ENCODE data around the gene OR10J1. TPM values are rescaled to one million over a fixed set of nuclear protein-coding genes. Genes with fewer than 3 reads are reported as not detected.
"Not testable (repeated sequence)": the region's sequence is repeated elsewhere in the genome, so short reads cannot be mapped to it uniquely, and the experiment has no call there.

OR10J1 gene, protein sequence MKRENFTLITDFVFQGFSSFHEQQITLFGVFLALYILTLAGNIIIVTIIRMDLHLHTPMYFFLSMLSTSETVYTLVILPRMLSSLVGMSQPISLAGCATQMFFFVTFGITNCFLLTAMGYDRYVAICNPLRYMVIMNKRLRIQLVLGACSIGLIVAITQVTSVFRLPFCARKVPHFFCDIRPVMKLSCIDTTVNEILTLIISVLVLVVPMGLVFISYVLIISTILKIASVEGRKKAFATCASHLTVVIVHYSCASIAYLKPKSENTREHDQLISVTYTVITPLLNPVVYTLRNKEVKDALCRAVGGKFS
- not detected for total RNA-seq

DNA sequence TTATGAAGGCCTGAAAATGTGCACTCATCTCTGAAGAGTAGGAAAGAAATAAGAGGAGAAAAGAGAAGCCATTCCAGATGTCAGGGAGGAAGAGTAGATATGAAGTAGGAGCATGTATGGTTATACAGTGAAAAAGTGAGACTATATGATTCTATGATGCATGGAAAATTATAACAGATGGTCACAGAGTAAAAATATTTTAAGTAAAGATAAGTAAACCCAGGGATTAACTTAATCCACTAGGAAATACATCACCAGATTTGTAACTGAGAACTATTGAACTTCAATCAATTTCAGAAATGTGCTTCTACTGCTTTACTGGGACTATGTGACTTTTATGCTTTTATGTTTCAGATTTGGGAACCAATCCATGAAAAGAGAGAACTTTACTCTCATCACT, at the start of gene OR10J1:
OR10J1 (plus strand) TSS at position 301 of the 400 bp plus-strand sequence; CDS start at position 371, 70 bp downstream.
- CTCF ChIA-PET: no interaction called here
- POLR2A ChIA-PET: no interaction called here

DNA sequence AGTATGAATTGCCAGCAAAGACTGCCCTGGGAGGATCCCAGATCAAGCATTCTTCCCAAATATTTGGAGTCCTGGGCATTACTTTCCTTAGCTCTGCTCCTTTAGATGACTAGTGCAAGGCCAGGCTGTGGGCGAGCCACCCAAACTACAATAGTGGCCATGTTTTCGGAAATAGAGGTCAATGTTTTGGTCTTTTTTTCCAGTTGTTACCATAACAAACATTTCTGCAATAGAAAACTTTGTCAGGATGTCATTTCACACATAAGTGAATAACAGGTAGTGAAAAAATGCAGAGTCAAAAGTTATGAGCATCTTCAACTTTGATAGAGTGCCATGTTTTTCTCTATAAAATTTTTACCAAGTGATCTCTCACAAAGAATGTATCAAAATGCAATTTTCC, 32.7 kb upstream of the OR10J1 start:
- ChIA-PET POLR2A (no interaction called here), CTCF (no interaction called here)

DNA sequence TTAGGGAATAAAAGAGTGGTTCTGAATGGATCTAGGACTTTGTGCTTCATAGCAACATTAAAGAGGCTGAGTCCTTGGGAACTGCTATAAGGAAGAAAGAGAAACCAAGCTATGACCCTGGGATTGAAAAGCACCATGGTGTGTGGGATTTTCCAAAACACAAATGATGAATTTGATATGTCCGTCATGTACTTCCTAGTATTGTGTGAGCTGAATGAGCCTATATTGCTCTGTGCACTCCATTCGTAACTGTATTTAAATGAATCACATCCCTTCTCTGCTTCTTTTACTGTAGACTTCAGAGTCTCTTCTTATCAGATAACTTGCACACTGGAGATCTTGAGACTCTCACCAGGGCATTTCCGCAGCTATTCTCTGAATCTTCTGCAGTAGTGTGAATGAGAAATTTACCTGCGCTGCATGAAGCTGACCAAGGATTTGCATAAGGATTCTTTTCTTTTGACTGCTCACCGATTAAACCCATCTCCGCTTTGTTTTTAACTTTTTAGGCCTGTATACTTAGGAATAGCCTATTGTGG, 30.6 kb upstream of the OR10J1 start:
- ChIA-PET POLR2A (no interaction called here), CTCF (no interaction called here)

DNA sequence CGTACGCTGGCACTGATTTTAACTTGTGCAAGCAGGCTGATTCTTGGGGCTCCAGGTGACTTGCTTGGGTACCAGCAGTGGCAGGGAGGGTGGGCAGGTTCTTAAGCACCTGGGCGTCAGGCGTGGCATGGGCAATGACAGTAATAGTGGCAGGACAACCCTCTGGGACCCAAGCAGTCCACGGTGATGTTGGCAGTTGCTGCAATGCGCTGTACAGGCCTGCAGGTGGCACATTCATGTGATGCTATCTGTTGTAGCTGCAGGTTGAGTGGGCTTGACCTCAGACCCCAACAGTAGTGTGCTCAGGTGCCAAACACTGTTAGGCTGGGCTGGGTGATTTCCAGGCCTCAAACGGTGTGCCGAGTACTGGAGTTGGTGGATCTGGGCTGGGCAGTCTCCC, 17.7 kb upstream of the OR10J1 start:
- POLR2A ChIA-PET: no interaction called here
- CTCF ChIA-PET: no interaction called here

DNA sequence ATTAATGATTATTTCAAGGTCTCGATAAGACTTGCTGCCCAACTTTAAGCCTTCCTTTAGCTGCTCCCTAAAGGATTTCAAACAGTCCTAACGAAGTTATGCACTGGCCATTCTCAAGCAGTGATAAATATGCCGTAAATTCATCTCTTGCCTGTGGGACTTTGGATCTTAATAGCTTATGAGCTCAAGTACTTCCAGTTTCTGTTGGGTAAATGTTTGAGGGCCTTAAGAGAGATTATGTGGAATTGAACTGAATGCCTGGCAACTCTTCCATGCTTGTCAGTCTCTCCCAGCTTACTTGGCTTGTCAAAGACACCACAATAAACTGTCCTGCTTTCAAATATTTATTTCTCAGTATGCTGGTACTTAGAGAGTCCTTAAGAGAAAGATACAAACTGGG, 11.0 kb upstream of the OR10J1 start:
- CTCF ChIA-PET: no interaction called here
- POLR2A ChIA-PET: no interaction called here

DNA sequence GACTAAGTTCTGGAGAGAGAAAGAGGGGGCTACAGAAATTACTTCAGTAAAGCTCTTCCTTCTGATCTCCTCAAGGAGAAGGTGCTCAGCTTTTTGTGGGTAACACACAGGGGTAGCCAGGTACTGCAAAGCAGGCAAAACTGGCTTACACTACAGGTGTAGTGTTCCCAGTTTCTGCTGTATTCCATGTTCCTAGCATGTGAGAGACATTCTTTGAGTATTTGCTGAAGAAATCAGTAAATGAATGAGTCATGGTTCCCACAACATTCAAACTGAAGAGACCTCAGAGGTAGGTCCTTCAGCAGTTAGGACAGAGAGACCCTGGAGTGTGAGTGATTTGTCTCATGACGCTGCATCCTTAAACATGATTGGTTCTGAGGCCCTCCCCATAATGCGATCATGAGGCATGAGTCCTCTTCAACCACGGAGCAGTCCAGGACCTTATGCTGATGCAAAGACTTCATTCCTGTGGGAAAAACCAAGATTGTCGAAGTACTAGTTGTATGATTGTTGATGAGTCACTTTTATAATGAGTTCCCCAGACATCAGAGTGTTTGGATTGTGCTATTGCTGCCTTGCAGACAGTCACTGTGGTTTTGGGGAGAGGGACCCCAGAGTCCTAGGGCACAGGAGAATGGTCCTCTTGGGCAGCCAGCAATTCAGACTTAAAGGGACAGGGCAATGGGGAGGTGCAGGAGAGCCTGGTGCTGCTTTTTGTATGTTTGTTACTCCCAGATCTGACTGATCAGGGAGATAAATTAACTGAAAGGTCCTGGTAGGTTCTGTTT, 10.3 kb upstream of the OR10J1 start:
- POLR2A ChIA-PET: no interaction called here
- CTCF ChIA-PET: no interaction called here

DNA sequence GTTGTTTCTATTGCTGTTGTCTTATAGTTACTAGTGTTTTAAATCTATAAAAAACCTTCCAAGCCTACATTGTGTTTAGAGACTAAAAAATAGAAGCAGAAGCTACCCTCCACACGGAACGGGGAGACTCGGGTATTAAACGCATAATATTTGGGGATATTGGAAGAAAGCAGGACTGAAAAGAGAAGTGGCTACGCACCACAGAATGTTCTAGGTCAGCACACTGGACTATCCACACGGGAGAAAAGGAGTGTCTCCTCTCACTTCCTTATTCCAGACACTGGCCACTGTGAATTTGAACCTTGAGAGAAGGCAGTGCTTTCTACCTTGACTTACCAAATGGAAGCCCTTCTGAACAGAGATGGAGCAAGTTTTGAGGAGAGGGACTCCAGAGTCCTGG, 8.5 kb upstream of the OR10J1 start:
- ChIA-PET CTCF (no interaction called here), POLR2A (no interaction called here)

DNA sequence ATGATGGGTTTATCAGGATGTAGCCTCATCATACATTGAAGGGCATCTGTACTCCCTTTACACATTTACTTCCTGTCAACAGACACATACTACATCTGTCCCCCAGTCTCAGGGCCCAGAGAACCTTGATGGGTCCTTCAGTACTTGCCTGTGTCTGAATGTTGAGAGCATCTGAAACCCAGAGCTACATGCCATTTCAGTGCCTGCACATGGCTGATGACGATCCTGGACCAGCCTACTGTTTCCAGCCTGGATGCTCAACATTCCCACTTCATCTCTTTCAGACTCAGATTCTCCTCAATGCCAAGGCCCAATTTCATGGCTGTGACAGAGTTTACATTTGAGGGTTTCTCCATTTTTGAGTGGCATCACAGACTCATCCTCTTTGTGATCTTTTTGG, 7.6 kb upstream of the OR10J1 start, which contains the start of gene OR10J4:
OR10J4 (plus strand) TSS at position 301 of the 400 bp plus-strand sequence.
- ChIA-PET POLR2A (no interaction called here), CTCF (no interaction called here)

DNA sequence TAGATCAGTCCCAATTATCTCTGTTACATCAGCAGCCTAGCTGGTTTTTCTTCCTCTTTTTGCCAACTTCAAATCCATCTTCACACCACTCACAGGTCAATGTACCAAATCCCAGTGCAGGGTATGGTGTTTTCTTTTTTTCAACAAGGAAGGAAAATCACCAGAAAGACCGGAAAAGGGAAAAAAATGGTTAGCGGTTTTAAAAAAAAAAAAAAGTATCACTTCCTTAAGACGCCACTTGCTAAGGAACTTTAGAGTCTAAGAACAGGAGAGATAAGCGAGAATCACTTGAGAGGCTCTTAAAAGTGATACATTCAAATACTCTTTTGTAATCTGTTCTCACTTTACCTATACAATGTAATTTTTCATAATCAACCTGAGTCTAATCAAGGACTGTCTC, 3.1 kb upstream of the OR10J1 start:
- ChIA-PET CTCF (no interaction called here), POLR2A (no interaction called here)

DNA sequence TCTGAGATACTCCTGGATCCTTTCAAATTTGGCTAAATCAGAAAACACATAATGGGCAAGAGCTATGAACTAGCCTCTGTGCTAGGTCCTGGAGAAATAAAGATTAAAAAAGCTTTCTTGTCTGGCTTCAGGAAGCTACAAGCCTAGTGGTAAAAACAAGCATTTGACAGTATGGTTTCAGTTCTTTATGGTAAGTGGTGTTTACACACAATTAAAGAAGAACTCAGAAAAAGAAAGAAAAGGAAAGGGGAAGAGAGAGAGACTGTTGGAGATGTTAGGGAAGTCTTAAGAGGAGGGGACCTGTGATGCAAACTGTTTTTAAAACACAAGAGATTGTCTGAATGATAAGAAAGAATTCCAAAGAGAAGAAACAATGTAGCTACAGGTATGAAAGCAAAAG, 1.8 kb downstream of the OR10J1 start:
- POLR2A ChIA-PET: no interaction called here
- CTCF ChIA-PET: no interaction called here

DNA sequence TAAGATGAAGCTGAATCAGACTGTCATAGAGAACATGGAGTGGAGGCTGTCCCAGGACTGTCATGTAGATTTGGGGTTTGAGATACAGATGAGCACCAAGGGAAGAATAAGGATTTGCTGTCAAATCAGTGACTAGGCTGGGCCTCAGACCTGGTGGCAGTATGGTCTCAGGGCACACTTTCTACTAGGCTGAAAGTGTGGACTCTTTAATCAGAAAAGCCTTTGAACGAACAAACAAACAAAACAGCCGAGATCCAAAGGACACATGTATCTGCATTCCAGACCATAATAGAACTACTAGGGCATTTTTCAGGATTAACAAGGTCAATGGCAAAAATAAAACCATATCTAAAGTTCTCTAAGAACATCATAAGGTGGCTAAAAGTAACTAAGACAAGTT, 2.9 kb downstream of the OR10J1 start:
- ChIA-PET CTCF (no interaction called here), POLR2A (no interaction called here)

DNA sequence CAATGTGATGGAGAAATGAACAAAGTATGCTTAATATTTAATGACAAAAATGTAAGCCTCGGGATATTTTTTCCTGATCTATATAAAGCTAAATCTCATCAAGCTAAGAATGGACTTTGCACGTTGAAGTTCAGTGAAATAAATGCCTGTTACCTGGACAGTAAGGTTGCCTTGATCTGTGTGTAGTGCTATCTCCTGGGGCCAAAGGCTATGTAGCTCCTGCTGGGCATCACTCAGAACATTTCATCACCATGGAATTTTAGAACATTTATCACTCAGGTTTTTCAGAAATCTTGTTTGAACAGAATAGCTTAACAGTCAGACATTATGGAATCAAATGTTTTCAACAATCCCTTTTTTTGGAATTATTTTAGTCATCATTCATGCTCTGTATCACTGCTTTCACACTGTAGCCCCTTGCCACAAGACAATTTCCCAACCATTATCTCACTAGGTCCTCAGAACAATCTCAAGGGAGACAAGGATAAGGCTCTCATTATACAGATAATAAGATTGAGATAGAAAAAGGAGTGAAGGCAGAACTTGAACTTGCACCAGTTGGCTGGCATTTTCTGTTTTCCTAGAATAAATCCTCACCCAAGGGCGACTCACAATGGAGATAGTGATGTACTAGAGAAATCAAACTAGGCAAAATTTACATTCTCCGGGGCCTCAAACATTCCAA, 3.7 kb downstream of the OR10J1 start:
- ChIA-PET POLR2A (no interaction called here), CTCF (no interaction called here)

DNA sequence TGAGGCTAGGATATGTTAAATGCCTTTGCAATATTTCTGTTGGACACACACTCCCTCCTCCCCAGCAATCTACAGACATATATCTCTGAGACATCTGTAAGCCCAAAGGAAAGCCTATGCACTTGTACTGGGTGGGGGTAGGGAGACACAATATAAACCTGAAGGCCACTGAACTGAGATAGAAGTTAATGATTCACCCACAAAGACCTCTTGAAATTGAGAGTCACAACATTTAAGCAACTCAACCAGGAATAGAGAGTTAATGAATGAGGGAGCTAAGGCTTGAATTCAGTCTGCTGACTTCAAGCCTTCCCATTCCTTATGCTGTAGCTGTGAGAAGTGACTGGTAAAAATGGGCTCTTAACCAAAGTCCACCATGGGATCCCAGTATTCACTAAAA, 5.0 kb downstream of the OR10J1 start:
- POLR2A ChIA-PET: interaction anchor here (0.6 kb wide), 1 partner anchor 29 kb away, joined by 4 read pairs; no protein-coding TSS in a partner anchor
- CTCF ChIA-PET: no interaction called here

DNA sequence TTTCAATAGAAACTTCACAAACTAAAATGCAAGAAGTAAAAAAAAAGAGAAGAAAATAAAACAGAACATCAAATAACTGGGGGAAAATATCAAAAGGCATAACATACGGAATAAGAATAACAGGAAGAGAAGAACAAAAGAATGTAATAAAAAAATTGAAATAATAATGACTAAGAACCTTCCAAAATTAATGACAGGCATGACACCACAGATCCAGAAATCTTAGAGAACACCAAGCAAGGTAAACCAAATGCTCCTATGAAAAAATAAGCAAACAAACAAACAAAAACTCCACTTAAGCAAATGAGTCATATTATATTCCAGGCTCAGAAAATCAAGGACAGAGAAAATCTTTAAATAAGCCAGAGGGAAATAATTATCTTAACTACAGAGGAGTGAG, 8.7 kb downstream of the OR10J1 start:
- CTCF ChIA-PET: no interaction called here

DNA sequence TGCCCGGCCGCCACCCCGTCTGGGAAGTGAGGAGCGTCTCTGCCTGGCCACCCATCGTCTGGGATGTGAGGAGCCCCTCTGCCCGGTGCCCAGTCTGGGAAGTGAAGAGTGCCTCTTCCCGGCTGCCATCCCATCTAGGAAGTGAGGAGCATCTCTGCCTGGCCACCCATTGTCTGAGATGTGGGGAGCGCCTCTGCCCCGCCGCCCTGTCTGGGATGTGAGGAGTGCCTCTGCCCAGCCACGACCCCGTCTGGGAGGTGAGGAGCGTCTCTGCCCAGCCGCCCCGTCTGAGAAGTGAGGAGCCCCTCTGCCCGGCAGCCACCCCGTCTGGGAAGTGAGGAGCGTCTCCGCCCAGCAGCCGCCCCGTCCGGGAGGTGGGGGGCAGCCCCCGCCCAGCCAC, 10.1 kb downstream of the OR10J1 start:
- POLR2A ChIA-PET, CTCF ChIA-PET: not testable (repeated sequence)

More for the DNA sequence above, 8.7 kb downstream of the OR10J1 start:
- POLR2A ChIA-PET: no interaction called here

DNA sequence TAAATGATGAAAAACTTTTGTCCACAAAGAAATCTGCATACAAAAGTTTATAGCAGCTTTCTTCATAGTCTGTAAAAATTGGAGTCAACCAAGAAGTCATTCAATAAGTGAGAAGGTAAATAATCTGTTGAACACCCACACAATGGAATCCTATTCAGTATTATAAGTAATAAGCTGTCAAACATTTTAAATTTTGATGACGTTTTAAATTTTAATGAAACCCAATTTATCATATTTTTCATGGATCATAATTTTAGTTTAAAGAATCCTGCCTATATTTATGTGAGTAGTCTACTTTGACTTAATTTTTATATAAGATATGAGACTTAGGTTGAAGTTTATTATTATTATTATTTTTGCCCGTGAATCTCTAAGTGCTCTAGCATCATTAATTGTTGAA, 20.0 kb downstream of the OR10J1 start:
- CTCF ChIA-PET: no interaction called here
- POLR2A ChIA-PET: no interaction called here

DNA sequence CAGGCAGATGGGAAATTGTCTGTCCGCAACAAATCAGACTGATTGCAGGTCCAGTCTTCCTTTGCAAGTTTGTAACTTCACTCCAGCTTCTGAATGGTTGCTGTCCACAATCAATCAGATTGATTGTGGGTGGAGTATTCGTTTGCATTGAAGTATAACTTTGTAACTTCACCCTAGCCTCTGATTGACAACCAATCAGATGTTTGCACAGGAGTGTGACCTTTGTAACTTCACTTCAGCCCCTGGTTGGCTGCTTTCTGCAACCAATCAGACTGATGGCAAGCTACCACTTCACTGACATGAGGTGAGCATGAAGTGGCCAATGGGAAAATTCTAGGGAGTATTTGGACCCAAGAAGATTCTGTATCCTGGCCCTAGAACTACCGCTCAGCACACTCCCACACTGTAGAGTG, 25.7 kb downstream of the OR10J1 start:
- ChIA-PET CTCF (no interaction called here), POLR2A (no interaction called here)

DNA sequence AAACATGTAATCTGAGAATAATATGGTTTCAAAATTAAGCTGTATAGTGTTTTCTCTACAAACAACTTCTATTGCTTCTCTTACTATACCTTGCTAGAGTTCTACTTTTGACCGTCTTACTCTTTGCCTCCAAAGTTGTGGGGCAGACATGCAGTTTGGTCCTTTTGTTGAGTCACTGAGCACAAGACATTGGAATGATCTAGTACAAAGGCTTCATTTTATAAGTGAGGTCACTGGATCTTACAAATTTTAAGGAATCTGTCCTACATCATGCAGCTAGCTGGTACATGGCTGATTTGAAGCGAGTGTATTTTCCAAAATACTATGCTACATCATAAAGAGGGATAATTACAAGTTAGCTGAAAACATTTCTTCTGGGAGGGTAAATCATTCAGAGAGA, 28.8 kb downstream of the OR10J1 start:
- ChIA-PET CTCF (no interaction called here), POLR2A (no interaction called here)

DNA sequence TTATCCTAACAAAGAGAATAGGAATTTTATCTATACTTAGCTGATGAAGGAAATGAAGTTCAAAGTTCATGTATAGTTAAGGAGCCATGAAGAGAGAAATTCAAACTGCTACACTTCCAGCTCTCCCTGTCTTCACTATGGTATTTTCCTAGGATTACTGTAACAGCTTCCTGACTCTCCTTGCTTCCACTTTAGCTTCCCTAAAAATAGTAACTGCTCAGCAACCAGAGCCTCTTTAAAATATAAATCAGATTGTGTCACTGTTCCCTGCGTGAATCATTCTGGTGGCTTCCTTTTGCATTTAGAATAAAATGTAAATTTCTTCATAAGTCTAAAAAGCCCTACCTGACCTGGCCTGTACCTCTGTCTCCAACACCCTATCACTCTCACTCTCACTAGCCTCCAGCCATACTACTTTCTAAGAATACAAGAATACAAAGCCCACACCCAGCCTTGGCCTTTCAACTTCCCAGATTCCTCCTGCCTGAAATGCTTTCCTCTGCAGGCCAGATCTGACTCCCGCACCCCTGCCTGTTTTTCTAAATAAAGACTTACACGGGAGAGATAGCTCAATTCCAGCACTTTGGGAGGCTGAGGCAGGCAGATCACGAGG, 30.5 kb downstream of the OR10J1 start:
- ChIA-PET CTCF (no interaction called here), POLR2A (no interaction called here)

DNA sequence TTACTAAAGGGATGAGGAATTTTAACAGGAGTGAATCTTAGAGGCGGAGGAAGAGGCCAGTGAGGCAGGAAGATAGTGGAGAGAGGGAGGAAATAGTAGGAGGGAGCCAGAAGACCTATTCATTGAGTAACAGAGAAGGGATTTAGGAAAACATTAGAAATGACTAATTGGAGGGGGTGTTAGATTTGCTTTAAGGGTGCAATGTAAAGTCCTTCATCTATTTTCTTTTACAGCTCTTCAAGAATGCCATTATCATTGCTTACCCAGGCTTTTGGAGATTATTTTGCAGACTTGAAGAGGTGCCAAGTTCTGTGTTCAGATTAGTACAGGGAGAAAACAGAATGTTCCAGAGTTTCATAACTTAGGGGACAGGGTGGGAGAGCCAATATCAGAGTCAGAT, 33.8 kb downstream of the OR10J1 start:
- ChIA-PET POLR2A (interaction anchor here (0.6 kb wide), 1 partner anchor 29 kb away, joined by 4 read pairs; no protein-coding TSS in a partner anchor), CTCF (no interaction called here)

DNA sequence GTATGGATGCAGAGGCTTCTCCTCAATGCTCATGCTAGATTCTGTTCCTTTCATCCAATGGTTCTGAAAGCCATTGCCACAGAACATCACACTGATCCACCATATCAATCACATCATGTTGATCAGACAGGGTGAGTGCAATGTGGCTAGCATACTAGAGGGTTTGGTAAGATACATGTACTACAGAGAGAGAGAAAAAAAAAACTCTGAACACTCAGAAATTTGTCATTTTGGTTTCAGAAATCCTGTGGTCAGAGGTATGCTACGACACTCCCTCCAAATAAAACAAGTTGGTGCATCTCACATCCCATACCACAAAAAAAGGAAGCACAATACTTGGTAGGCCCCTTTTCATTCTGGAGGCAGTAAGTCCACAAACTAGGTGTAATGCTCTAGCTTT, 35.4 kb downstream of the OR10J1 start:
- CTCF ChIA-PET: no interaction called here
- POLR2A ChIA-PET: no interaction called here

Measured in activated CD8-positive, alpha-beta memory T cell treated with anti-CD3 and anti-CD28 coated beads for 36 hours (primary cell).